IPS-18a (cell line): ENCODE measurements around the gene CLNS1A.

Experiments used
- H3K27ac ChIP-seq: one replicate; pipeline ENCODE4 v1.5.1; 2013; ENCODE audit warnings: low read length
- H3K27me3 ChIP-seq: one replicate; pipeline ENCODE4 v1.6.1; 2013; ENCODE audit warnings: mild to moderate bottlenecking, low read length; ENCODE audit not compliant: control insufficient read depth, insufficient read depth
- H3K36me3 ChIP-seq: one replicate; pipeline ENCODE4 v1.6.1; 2013; ENCODE audit warnings: low read depth, low read length; ENCODE audit not compliant: control insufficient read depth
- H3K4me1 ChIP-seq: one replicate; pipeline ENCODE4 v1.6.1; 2013; ENCODE audit warnings: low read depth, low read length; ENCODE audit not compliant: control insufficient read depth
- H3K4me3 ChIP-seq: one replicate; pipeline ENCODE4 v1.5.1; 2013; ENCODE audit warnings: low read length
- H3K9ac ChIP-seq: one replicate; pipeline ENCODE4 v1.6.1; 2013; ENCODE audit warnings: mild to moderate bottlenecking, low read length, moderate library complexity
- H3K9me3 ChIP-seq: one replicate; pipeline ENCODE4 v1.6.1; 2013; ENCODE audit warnings: low read depth, low read length; ENCODE audit not compliant: control insufficient read depth

CLNS1A gene

DNA sequence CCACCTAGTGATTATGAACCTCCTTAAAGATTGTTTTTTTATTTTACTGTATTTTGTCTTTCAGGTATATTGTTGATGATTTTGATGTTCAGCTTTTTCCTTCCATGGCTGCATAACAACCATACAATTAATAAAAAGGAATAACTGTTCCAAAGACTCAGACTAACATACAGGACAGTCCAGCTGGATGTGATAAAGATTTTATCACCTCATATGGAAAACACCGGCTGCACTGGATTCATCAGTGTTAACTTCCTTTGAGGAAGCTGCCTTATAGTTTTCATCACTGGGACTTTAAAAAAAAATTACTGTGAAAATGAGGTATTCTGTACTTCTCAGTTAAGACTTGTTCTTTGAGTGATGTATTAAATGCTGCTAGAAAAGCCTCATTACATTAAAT lies 28.4 kb downstream of the CLNS1A start:
- Histone ChIP-seq H3K4me1 (no peaks in the 10 kb centered on the region), H3K27me3 (no peaks in the 10 kb centered on the region), H3K4me3 (no peak overlapping the region), H3K27ac (no peak overlapping the region), H3K9ac (no peak overlapping the region), H3K36me3 (peaks cover 35% of the 10 kb centered on the region), H3K9me3 (no peaks in the 10 kb centered on the region)

DNA sequence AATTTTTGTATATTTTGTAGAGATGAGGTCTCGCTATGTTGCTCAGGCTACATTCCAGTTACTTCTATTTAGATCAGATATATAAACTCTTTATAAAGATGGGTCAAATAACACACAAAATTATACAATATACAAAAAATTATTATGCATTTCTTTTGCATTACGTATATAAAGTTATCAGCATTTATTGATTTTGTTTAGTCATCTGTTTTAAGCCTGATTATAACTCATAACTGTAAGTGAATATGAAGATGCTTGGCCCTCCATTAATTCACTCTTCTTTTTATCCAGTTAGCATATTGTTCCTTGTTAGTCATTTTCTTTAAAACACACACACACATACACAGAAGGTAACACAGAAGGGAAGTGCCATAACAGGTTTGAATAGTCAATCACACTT lies 33.3 kb downstream of the CLNS1A start:
- Histone ChIP-seq H3K9ac (no peak overlapping the region), H3K36me3 (peaks cover 13% of the 10 kb centered on the region), H3K27me3 (no peaks in the 10 kb centered on the region), H3K4me1 (peaks cover 6% of the 10 kb centered on the region), H3K4me3 (no peak overlapping the region), H3K27ac (no peak overlapping the region), H3K9me3 (no peaks in the 10 kb centered on the region)

DNA sequence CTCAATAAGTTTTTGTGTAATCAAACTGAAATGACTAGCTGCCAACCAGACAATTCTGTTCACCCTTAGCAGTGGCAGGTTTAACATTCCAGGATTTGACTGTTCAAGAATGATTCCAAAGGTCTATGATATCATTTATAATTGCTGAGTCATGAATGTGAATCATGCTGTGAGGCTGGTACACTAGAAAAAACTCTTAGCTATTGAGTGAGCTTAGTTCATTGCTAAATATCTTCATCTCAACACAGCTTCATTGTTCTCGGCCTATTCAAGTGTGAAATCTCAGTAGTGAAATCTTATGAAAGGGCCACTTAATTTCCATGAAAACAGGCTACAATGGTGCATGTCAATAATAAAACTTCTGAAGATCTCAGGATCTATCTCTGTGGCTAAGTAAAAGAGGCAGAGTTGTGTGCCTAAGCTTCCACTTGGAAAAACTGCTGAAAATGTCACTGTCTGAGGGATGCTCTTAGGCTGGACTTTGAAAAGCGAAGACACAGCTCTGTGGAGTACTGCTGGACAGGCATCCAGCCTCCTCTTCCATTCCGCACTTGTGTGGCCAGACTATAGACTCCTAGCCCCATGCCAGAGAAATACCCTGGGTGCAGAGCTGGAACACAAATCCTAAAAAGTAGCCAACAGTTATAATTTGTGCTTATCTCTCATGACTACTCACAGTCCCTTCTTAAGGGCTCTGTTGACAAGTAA lies 35.1 kb downstream of the CLNS1A start:
- Histone ChIP-seq H3K27ac (no peak overlapping the region), H3K4me1 (peaks cover 6% of the 10 kb centered on the region), H3K4me3 (no peak overlapping the region), H3K9me3 (no peaks in the 10 kb centered on the region), H3K36me3 (peaks cover 6% of the 10 kb centered on the region), H3K27me3 (no peaks in the 10 kb centered on the region), H3K9ac (no peak overlapping the region)

DNA sequence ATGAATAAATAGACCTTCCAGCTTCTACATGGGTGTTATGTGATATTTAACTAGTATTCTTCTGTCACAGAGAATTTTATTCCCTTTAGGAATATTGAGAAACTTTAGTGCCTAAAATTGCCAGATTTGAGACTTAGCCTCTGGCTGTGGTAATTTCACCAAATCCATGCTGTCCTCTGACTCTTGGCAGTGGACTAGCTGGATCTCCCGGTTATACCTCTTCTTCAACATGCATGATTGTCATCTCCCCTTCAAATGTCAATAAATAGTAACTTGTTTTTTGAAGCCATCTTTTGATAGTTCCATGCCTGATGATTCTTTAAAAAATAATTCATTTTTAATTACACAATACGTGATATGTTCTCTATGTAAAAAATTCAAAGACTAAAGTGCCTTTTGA lies 39.4 kb downstream of the CLNS1A start:
- H3K36me3 ChIP-seq: no peaks in the 10 kb centered on the region
- no peaks in the 10 kb centered on the region for H3K9me3 ChIP-seq
- H3K9ac ChIP-seq: no peak overlapping the region
- H3K27ac ChIP-seq: no peak overlapping the region
- peaks cover 6% of the 10 kb centered on the region for H3K4me1 ChIP-seq
- no peaks in the 10 kb centered on the region for H3K27me3 ChIP-seq
- H3K4me3 ChIP-seq: no peak overlapping the region

DNA sequence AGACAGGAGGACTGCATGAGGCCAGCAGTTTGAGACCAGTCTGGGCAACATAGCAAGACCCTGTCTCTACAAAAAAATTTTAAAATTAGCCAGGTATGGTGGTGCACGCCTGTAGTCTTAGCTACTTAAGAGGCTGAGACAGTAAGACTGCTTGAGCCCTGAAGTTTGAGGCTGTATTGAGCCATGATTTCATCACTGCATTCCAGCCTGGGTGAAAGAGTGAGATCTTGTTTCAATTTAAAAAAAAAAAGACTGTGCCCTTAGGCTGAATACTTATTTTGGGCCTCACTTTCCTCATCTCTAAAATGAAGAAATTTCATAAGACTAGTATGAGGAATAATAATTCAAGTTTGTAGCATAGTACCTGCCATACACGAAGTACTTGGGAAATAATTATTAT lies 41.0 kb downstream of the CLNS1A start:
- H3K36me3 ChIP-seq: no peaks in the 10 kb centered on the region
- H3K9ac ChIP-seq: no peak overlapping the region
- no peak overlapping the region for H3K4me3 ChIP-seq
- H3K27me3 ChIP-seq: no peaks in the 10 kb centered on the region
- no peak overlapping the region for H3K27ac ChIP-seq
- no peaks in the 10 kb centered on the region for H3K9me3 ChIP-seq
- H3K4me1 ChIP-seq: no peaks in the 10 kb centered on the region

DNA sequence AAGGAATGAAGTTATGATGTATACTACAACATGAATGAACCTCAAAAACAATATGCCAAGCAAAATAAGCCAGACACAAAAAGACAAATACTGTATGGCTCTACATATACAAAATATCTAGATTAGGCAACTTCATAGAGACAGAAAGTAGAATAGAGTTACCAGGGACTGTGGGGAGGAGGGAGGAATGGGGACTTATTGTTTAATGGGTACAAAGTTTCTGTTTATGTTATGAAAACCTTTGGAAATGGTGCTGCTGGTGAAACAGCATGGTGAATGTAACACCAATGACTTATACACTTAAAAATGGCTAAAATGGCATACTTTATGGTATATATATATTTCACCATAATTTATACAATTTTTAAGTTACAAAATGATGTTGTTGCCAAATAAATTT lies 43.7 kb downstream of the CLNS1A start:
- Histone ChIP-seq H3K4me1 (peaks cover 8% of the 10 kb centered on the region), H3K9me3 (no peaks in the 10 kb centered on the region), H3K36me3 (no peaks in the 10 kb centered on the region), H3K4me3 (no peak overlapping the region), H3K9ac (no peak overlapping the region), H3K27ac (no peak overlapping the region), H3K27me3 (peaks cover 18% of the 10 kb centered on the region)

DNA sequence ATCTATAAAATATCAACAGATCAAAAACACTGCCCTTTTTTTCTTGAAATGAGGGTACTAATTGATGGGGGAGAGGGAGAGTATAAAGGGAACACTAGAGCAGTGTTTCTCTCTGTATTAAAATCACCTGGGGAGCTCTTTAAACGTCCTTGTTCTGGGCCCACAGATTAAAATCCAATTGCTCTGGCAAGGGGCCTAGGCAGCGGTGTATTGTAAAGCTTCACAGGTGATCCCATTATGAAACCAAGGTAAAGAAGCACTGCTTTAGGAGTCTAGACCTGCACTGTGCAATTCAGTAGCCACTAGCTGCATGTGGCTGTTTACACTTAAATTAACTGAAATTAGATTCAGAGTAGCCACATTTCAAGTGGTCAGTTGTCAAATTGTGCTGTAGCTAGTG lies 44.9 kb downstream of the CLNS1A start:
- Histone ChIP-seq H3K27ac (no peak overlapping the region), H3K9ac (no peak overlapping the region), H3K36me3 (no peaks in the 10 kb centered on the region), H3K27me3 (peaks cover 21% of the 10 kb centered on the region), H3K9me3 (no peaks in the 10 kb centered on the region), H3K4me1 (peaks cover 9% of the 10 kb centered on the region), H3K4me3 (no peak overlapping the region)

DNA sequence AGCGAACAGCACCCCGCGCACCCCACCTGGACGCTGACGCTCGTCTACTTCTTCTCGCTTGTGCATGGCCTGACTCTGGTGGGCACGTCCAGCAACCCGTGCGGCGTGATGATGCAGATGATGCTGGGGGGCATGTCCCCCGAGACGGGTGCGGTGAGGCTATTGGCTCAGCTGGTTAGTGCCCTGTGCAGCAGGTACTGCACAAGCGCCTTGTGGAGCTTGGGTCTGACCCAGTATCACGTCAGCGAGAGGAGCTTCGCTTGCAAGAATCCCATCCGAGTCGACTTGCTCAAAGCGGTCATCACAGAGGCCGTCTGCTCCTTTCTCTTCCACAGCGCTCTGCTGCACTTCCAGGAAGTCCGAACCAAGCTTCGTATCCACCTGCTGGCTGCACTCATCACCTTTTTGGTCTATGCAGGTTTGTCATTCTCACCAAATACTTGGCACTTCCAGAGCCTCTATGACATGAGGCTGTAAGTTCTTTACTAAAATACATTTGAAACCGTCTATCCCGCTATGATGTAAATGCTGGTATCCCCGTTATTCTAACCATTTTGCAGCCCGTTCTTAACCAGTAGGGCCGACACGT lies 47.3 kb downstream of the CLNS1A start:
- Histone ChIP-seq H3K4me1 (peaks cover 9% of the 10 kb centered on the region), H3K4me3 (peak overlapping the region; percentile 91), H3K27me3 (peaks cover 21% of the 10 kb centered on the region), H3K9me3 (no peaks in the 10 kb centered on the region), H3K36me3 (no peaks in the 10 kb centered on the region), H3K9ac (peak overlapping the region; percentile 66), H3K27ac (no peak overlapping the region)

DNA sequence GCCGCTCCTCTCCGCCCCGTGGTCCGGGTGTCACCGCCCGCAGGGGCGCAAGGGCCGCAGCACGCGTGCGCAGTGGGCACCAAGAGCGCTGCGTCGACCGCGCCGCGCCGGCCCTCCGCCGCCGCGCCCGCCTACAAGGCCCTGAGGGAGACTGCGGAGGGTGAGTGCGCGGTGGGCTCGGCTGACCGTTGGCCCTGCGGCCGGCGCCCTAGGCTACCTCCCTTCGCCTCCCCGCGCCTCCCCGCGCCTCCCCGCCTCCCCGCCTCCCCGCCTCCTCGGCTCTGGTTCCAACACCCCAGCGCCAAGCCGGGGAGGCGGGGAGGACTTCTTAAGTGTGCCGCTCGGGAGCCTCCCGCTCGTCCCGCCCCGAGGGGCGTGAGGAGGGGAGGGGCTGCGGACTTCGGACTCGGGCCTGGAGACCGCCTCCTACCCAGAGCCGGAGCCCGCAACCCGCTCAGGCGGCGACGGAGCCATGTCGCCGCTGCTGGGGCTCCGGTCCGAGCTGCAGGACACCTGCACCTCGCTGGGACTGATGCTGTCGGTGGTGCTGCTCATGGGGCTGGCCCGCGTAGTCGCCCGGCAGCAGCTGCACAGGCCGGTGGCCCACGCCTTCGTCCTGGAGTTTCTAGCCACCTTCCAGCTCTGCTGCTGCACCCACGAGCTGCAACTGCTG lies 47.9 kb downstream of the CLNS1A start, which contains the start of gene AQP11:
AQP11 (plus strand) TSS at position 433 of the 673 bp plus-strand sequence; CDS start at position 473, 40 bp downstream.
- Histone ChIP-seq H3K9ac (peak within 1 kb of the TSS; percentile 66), H3K4me3 (peak within 1 kb of the TSS; percentile 91), H3K36me3 (no peaks in the 10 kb centered on the region), H3K27me3 (peaks cover 21% of the 10 kb centered on the region), H3K4me1 (peaks cover 9% of the 10 kb centered on the region), H3K27ac (no peak within 1 kb of the TSS), H3K9me3 (no peaks in the 10 kb centered on the region)

DNA sequence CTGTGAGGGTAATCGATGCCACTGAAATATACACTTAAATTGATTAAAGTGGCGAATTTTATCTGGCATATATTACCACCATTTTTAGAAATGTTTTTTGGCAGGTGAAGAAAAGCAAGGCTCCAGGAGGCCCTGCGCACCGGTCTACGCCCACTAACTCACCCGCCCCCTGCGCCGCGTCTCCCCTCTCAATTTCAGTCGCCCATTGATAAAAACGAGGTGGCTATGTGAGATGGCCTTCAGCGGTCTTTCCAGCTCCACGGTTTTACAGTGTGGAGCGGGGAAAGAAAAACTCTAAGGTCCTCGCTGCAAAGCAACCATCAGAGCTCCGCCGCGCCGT lies 48.4 kb downstream of the CLNS1A start:
- peak overlapping the region; percentile 91 for H3K4me3 ChIP-seq
- H3K9me3 ChIP-seq: no peaks in the 10 kb centered on the region
- H3K27me3 ChIP-seq: peaks cover 21% of the 10 kb centered on the region
- H3K4me1 ChIP-seq: peaks cover 9% of the 10 kb centered on the region
- no peak overlapping the region for H3K27ac ChIP-seq
- H3K9ac ChIP-seq: peak overlapping the region; percentile 66
- H3K36me3 ChIP-seq: no peaks in the 10 kb centered on the region

DNA sequence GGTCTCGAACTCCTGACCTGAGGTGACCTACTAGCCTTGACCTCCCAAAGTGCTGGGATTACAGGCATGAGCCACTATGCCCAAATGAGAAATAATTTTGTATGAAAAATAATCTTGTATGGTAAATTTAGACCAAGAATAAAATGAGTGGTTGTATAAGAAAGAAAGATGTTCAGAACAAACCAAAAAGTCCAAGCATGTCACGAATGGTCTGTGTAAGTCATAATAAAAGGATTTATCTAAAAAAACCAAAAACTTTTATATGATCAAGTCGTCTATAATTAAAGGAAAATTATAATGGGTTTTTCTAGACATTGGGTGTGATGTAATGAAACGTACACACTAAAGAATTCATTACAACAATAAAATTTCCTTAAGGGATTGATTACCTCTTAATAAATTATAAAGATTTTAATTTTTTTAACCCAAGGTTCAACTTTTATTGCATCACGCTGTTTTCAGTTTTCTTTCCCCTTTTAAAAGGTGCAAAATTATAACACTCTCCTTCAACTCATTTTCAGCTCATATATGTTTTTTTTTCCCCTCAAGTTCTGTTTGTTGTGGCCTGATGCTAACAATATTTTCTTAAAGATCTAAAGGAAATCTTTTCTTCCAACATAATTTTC lies 56.8 kb downstream of the CLNS1A start:
- Histone ChIP-seq H3K27ac (no peak overlapping the region), H3K9ac (no peak overlapping the region), H3K9me3 (peaks cover 25% of the 10 kb centered on the region), H3K36me3 (no peaks in the 10 kb centered on the region), H3K4me1 (no peaks in the 10 kb centered on the region), H3K4me3 (no peak overlapping the region), H3K27me3 (no peaks in the 10 kb centered on the region)
